ENCODE results near the gene ST8SIA1. TPM values are rescaled to one million over a fixed set of nuclear protein-coding genes. Genes with fewer than 3 reads are reported as not detected.

Gene ST8SIA1
- total RNA-seq, 1 donor from 2014 or later, result 2.1 TPM

DNA sequence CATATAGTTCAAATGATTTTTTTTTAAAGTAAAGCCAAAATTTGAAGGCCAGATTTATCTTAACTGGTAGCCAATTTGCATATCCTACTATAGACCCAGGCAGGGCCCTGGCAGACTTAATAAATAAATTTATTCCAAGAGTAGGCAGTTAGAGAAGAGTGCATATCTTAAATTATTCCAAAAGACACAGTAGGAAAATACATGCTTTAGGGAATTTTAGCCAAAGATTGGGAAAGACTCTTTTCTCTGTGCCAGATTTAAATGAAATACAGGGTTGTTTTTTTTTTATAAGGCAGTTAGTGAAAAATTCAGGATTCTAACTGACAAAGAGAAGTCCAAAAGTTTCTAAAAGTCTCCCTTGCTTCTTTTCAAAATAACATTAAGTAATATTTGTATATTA lies 65.5 kb downstream of the ST8SIA1 start:
- Histone ChIP-seq H3K27ac (replicated peaks) (peak overlapping the region; percentile 20), H3K4me3 (no peak overlapping the region), H3K27me3 (ENCODE audit: low read depth) (no peaks in the 10 kb centered on the region), H3K9me3 (replicated peaks) (no peaks in the 10 kb centered on the region), H3K4me1 (no peaks in the 10 kb centered on the region), H3K36me3 (no peaks in the 10 kb centered on the region)
- intact Hi-C loops (cut with micrococcal nuclease), result no loop called here
- DNase-seq, result no peak
- TF ChIP-seq, protein P1, sequence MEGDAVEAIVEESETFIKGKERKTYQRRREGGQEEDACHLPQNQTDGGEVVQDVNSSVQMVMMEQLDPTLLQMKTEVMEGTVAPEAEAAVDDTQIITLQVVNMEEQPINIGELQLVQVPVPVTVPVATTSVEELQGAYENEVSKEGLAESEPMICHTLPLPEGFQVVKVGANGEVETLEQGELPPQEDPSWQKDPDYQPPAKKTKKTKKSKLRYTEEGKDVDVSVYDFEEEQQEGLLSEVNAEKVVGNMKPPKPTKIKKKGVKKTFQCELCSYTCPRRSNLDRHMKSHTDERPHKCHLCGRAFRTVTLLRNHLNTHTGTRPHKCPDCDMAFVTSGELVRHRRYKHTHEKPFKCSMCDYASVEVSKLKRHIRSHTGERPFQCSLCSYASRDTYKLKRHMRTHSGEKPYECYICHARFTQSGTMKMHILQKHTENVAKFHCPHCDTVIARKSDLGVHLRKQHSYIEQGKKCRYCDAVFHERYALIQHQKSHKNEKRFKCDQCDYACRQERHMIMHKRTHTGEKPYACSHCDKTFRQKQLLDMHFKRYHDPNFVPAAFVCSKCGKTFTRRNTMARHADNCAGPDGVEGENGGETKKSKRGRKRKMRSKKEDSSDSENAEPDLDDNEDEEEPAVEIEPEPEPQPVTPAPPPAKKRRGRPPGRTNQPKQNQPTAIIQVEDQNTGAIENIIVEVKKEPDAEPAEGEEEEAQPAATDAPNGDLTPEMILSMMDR (IDR thresholded peaks at IDR 0.05; ENCODE audit: borderline replicate concordance), result no peak

DNA sequence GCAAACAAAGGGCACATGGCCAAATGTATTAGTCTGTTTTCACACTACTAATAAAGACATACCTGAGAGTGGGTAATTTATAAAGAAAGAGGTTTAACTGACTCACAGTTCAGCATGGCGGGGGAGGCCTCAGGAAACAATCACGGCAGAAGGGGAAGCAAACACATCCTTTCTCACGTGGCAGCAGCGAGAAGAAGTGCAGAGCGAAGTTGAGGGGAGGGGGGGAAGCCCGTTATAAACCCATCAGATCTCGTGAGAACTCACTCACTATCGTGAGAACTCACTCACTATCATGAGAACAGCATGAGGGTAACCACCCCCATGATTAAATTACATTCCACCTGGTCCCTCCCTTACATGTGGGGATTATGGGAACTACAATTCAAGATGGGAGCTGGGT lies 66.1 kb downstream of the ST8SIA1 start:
- no peaks in the 10 kb centered on the region for H3K4me1 ChIP-seq
- no peak for DNase-seq
- no peaks in the 10 kb centered on the region for H3K27me3 ChIP-seq (ENCODE audit: low read depth)
- H3K9me3 ChIP-seq (replicated peaks), result no peaks in the 10 kb centered on the region
- TF ChIP-seq, protein P1 (IDR thresholded peaks at IDR 0.05; ENCODE audit: borderline replicate concordance), result no peak
- no peak overlapping the region for H3K4me3 ChIP-seq
- H3K36me3 ChIP-seq, result no peaks in the 10 kb centered on the region
- H3K27ac ChIP-seq (replicated peaks), result no peak overlapping the region
- intact Hi-C loops (cut with micrococcal nuclease), result no loop called here

DNA sequence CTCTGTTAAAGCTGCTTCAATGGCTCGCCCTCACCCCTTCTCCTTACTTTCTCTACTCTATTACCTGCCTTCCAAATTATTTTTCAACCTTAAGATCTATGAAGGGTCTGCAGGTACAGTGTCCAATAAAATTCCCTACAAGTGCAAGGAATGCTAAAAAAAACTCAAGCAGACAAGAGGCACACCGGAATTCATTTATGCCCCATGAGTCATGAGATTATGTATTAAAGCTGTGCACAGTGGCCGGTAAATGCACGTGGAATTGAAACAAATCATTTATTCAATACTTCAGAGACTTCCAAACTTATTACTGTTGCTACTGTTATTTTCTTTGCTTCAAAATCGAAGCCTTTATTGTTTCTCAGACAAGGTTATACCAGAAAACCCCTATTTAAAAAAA lies 68.4 kb downstream of the ST8SIA1 start:
- no peak for DNase-seq
- TF ChIP-seq, protein P1 (IDR thresholded peaks at IDR 0.05; ENCODE audit: borderline replicate concordance), result no peak
- Histone ChIP-seq H3K9me3 (replicated peaks) (no peaks in the 10 kb centered on the region), H3K4me3 (no peak overlapping the region), H3K27ac (replicated peaks) (no peak overlapping the region), H3K4me1 (no peaks in the 10 kb centered on the region), H3K36me3 (no peaks in the 10 kb centered on the region), H3K27me3 (ENCODE audit: low read depth) (no peaks in the 10 kb centered on the region)
- intact Hi-C loops (cut with micrococcal nuclease), result no loop called here

DNA sequence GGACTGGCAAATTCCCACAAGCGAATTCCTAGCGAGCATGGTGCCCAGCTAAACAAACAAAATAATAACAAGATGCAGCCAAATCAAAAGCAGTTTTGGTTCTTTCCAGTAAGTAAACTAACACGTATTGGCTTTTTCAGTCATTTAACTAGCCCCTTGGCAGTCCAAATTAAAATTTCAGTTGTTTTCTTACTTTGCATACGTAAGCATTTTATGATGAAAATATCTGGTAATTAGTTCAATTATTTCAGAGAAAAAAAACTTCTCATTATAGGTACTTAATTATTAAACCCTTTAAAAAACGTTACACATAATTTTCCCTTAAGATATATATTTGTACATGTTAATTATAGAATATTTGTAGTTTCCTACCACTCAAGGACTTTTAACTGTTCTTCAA lies 70.1 kb downstream of the ST8SIA1 start:
- Histone ChIP-seq H3K27ac (replicated peaks) (no peak overlapping the region), H3K27me3 (ENCODE audit: low read depth) (no peaks in the 10 kb centered on the region), H3K36me3 (no peaks in the 10 kb centered on the region), H3K9me3 (replicated peaks) (no peaks in the 10 kb centered on the region), H3K4me1 (no peaks in the 10 kb centered on the region), H3K4me3 (no peak overlapping the region)
- TF ChIP-seq, protein P1 (IDR thresholded peaks at IDR 0.05; ENCODE audit: borderline replicate concordance), result no peak
- no peak for DNase-seq
- intact Hi-C loops (cut with micrococcal nuclease), result no loop called here

DNA sequence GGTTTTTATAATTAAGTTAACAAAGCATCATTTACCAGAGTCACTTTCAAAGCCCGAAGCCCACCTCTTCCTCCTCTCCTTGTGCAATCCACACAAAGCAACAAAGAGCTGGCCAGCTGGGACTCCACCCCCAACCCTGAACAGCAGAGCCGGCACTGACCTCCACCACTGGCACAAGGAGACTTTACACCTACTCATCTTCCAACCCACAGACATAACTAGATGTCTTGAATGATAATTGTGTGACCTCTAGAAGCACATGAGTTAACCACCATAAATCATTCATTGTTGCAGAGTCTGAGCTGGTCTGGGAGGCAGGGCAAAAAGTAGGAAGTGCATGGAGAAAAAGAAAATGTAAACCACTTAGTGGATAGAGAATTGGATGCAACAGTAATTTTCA lies 72.2 kb downstream of the ST8SIA1 start:
- Histone ChIP-seq H3K27ac (replicated peaks) (no peak overlapping the region), H3K9me3 (replicated peaks) (no peaks in the 10 kb centered on the region), H3K36me3 (no peaks in the 10 kb centered on the region), H3K4me3 (no peak overlapping the region), H3K27me3 (ENCODE audit: low read depth) (no peaks in the 10 kb centered on the region), H3K4me1 (no peaks in the 10 kb centered on the region)
- DNase-seq, result no peak
- intact Hi-C loops (cut with micrococcal nuclease), result no loop called here
- TF ChIP-seq, protein P1 (IDR thresholded peaks at IDR 0.05; ENCODE audit: borderline replicate concordance), result no peak

DNA sequence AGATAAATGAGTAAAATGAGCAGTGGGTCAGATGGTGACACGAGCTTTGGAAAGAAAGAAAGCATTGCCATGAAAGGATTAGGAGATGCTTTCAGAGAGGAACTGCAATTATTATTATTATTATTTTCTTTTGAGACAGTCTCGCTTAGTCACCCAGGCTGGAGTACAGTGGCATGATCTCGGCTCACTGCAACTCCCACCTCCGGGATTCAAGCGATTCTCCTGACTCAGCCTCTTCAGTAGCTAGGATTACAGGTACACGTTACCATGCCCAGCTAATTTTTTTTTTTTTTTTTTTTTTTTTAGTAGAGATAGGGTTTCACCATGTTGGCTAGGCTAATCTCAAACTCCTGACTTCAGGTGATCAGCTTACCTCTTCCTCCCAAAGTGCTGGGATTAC lies 77.4 kb downstream of the ST8SIA1 start:
- Histone ChIP-seq H3K4me3 (no peak overlapping the region), H3K27me3 (ENCODE audit: low read depth) (no peaks in the 10 kb centered on the region), H3K4me1 (peaks cover 10% of the 10 kb centered on the region), H3K27ac (replicated peaks) (no peak overlapping the region), H3K9me3 (replicated peaks) (no peaks in the 10 kb centered on the region), H3K36me3 (no peaks in the 10 kb centered on the region)
- intact Hi-C loops (cut with micrococcal nuclease), result no loop called here
- no peak for DNase-seq
- TF ChIP-seq, protein P1 (IDR thresholded peaks at IDR 0.05; ENCODE audit: borderline replicate concordance), result no peak
